Panc1 (cell line): ENCODE results near the gene IL37. TPM values are rescaled to one million over a fixed set of nuclear protein-coding genes. Genes with fewer than 3 reads are reported as not detected.

ENCODE experiments used
- ATAC-seq: fragments of 200-7000 bp; cut with Tn5 transposase; 2 replicates; pipeline ENCODE4 v1.9.1; 2020; ENCODE audit warnings: mild to moderate bottlenecking, moderate library complexity
- BruUV-seq: library from RNA; stranded (reverse); fragments of 400-500 nt; replicated peaks from 2 replicates; lab custom pipeline; 2021; lab: Mats Ljungman, UMichigan
- CTCF ChIA-PET: fragments of 300-600 bp; sonication (Branson Sonifier 250); formaldehyde crosslinking; loops from one replicate; lab custom pipeline; 2022; ENCODE audit warnings: antibody characterized with exemption; lab: Charles Lee
- POLR2A ChIA-PET: fragments of 300-600 bp; sonication (Branson Sonifier 250); formaldehyde crosslinking; loops from one replicate; lab custom pipeline; 2022; ENCODE audit warnings: antibody characterized with exemption; lab: Charles Lee
- DNase-seq: peaks from one replicate; pipeline ENCODE4 v3.0.0-alpha.2; 2010; ENCODE audit warnings: low read depth, low spot score
- H3K27ac ChIP-seq: 2 replicates; pipeline ENCODE4 v1.5.1; 2011; ENCODE audit warnings: mild to moderate bottlenecking, low read length, inconsistent platforms
- H3K27me3 ChIP-seq: fragments of 200-500 bp; sonication (Bioruptor generic); 2 replicates; pipeline ENCODE4 v1.6.0; 2014; ENCODE audit warnings: low read length, inconsistent platforms; ENCODE audit not compliant: control insufficient read depth, insufficient read depth
- H3K36me3 ChIP-seq: fragments of 200-500 bp; sonication (Bioruptor generic); 2 replicates; pipeline ENCODE4 v1.5.1; 2014; ENCODE audit warnings: inconsistent platforms, mild to moderate bottlenecking, low read length, moderate library complexity; ENCODE audit not compliant: control insufficient read depth, insufficient read depth
- H3K4me1 ChIP-seq: 2 replicates; pipeline ENCODE4 v1.5.1; 2011; ENCODE audit warnings: inconsistent platforms, mild to moderate bottlenecking, low read length, moderate library complexity; ENCODE audit not compliant: control insufficient read depth, insufficient read depth
- H3K4me3 ChIP-seq, 2 experiments: 2 replicates each; pipeline ENCODE4 v1.5.1; 2011 to 2012; ENCODE audit warnings: low read depth in 2 of 2, low read length in 2 of 2, mild to moderate bottlenecking in 2 of 2, inconsistent platforms in 1 of 2, moderate library complexity in 1 of 2
- H3K9me3 ChIP-seq: fragments of 200-500 bp; sonication (Bioruptor generic); 2 replicates; pipeline ENCODE4 v1.5.1; 2014; ENCODE audit warnings: low read depth, mild to moderate bottlenecking, inconsistent platforms, low read length, moderate library complexity; ENCODE audit not compliant: control insufficient read depth, insufficient read depth
- POLR2AphosphoS5 ChIP-seq: IDR thresholded peaks from 2 replicates; pipeline ENCODE4 v1.6.1; 2012; ENCODE audit warnings: mild to moderate bottlenecking, low read depth, low read length, moderate library complexity
- SIN3A ChIP-seq: IDR thresholded peaks from 2 replicates; pipeline ENCODE4 v1.6.1; 2012; ENCODE audit warnings: low read depth, mild to moderate bottlenecking, low read length, moderate library complexity, borderline replicate concordance; ENCODE audit not compliant: insufficient read depth
- TCF7L2 ChIP-seq: IDR thresholded peaks from 2 replicates; pipeline ENCODE4 v1.6.1; 2011; ENCODE audit warnings: mild to moderate bottlenecking, low read depth, low read length, inconsistent platforms
- in situ Hi-C: cut with HindIII; loops from 2 replicates; pipeline ENCODE4 v1.10.0; 2016; ENCODE audit warnings: low sequenced_read_pairs, low pct_unique_long_range_greater_than_20kb
- intact Hi-C: fragments of 100-400 bp; cut with micrococcal nuclease; formaldehyde crosslinking; loops from one replicate; pipeline ENCODE4 v1.10.0; 2022; ENCODE audit not compliant: unreplicated experiment
- total RNA-seq: library from RNA; stranded (reverse); gene quantifications from one replicate; pipeline ENCODE4 v1.2.1, GENCODE V29; 2021; ENCODE audit not compliant: unreplicated experiment
- TF ChIP-seq, protein P1 (sequence below): fragments of 450-650 bp; IDR thresholded peaks from 2 replicates; pipeline ENCODE4 v1.5.1; 2017; ENCODE audit warnings: mild to moderate bottlenecking
- TF ChIP-seq, protein P2 (sequence below), 2 experiments: IDR thresholded peaks; 2 replicates each; pipeline ENCODE4 v1.6.1; 2011 to 2012; ENCODE audit warnings: low read depth in 2 of 2, control low read depth in 1 of 2, low read length in 1 of 2, mild to moderate bottlenecking in 1 of 2, moderate library complexity in 1 of 2; ENCODE audit not compliant: insufficient read depth in 1 of 2

Gene IL37
- total RNA-seq, 1 experiment from 2014 or later: not detected

DNA sequence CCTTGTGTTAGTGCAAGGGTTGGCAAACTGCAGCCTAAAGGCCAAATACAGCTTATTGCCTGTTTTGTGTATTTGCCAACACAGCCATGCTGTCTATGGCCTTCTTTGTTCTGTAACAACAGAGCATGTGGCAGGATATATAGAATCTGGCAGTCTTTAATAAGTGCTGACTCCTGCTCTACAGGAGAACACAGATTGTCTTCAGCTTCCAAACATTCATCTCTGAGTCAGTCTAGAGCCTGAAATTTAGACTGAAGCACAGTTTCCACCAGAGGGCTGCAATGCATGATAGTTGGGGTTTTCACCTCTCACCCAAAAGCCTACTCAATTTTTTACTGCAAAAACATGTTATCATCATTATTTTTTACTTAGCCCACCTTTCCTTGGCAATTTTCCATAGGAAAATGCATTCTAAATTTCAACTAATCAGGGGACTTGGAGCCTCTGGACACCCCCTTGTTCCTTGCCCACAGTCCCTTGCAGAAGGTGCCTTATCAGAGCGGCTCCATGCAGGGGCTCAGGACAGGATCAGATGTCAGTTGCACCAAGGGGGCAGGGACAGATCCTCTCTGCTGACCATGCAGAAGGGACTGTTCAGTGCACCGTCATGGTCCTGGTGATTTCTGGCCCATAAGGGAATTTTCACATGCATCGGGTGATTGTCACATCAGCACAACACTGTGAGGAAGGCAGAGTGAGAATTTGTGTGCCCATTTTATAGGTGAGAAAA, 12.4 kb downstream of the IL37 start:
- Histone ChIP-seq H3K36me3 (no peaks in the 10 kb centered on the region), H3K9me3 (no peaks in the 10 kb centered on the region), H3K4me3 (no peak overlapping the region), H3K27ac (no peak overlapping the region), H3K27me3 (peaks cover 3% of the 10 kb centered on the region; the same call in 1 of the 2 replicates), H3K4me1 (no peaks in the 10 kb centered on the region)
- in situ Hi-C loops: no loop called here
- no TSS peak for BruUV-seq
- CTCF ChIA-PET: interaction anchor here (0.5 kb wide), 1 partner anchor 127 kb away, joined by 4 read pairs; no protein-coding TSS in a partner anchor
- TF ChIP-seq, protein P1, sequence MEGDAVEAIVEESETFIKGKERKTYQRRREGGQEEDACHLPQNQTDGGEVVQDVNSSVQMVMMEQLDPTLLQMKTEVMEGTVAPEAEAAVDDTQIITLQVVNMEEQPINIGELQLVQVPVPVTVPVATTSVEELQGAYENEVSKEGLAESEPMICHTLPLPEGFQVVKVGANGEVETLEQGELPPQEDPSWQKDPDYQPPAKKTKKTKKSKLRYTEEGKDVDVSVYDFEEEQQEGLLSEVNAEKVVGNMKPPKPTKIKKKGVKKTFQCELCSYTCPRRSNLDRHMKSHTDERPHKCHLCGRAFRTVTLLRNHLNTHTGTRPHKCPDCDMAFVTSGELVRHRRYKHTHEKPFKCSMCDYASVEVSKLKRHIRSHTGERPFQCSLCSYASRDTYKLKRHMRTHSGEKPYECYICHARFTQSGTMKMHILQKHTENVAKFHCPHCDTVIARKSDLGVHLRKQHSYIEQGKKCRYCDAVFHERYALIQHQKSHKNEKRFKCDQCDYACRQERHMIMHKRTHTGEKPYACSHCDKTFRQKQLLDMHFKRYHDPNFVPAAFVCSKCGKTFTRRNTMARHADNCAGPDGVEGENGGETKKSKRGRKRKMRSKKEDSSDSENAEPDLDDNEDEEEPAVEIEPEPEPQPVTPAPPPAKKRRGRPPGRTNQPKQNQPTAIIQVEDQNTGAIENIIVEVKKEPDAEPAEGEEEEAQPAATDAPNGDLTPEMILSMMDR: no peak
- TF ChIP-seq POLR2AphosphoS5 (no peak), SIN3A (no peak), TCF7L2 (no peak)
- TF ChIP-seq, protein P2, sequence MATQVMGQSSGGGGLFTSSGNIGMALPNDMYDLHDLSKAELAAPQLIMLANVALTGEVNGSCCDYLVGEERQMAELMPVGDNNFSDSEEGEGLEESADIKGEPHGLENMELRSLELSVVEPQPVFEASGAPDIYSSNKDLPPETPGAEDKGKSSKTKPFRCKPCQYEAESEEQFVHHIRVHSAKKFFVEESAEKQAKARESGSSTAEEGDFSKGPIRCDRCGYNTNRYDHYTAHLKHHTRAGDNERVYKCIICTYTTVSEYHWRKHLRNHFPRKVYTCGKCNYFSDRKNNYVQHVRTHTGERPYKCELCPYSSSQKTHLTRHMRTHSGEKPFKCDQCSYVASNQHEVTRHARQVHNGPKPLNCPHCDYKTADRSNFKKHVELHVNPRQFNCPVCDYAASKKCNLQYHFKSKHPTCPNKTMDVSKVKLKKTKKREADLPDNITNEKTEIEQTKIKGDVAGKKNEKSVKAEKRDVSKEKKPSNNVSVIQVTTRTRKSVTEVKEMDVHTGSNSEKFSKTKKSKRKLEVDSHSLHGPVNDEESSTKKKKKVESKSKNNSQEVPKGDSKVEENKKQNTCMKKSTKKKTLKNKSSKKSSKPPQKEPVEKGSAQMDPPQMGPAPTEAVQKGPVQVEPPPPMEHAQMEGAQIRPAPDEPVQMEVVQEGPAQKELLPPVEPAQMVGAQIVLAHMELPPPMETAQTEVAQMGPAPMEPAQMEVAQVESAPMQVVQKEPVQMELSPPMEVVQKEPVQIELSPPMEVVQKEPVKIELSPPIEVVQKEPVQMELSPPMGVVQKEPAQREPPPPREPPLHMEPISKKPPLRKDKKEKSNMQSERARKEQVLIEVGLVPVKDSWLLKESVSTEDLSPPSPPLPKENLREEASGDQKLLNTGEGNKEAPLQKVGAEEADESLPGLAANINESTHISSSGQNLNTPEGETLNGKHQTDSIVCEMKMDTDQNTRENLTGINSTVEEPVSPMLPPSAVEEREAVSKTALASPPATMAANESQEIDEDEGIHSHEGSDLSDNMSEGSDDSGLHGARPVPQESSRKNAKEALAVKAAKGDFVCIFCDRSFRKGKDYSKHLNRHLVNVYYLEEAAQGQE (IDR thresholded peaks at IDR 0.05; ENCODE audit: insufficient read depth in 1 of 2, low read depth in 2 of 2, low read length in 1 of 2): no peak
- intact Hi-C loops: no loop called here
- POLR2A ChIA-PET: no interaction called here
- ATAC-seq (no peak), DNase-seq (no peak)

GRCh38 chr2:112923967-112924338, 13.0 kb downstream of the IL37 start:
- in situ Hi-C loops (no loop called here), intact Hi-C loops (no loop called here)
- ChIA-PET CTCF (no interaction called here), POLR2A (no interaction called here)
- H3K4me3 ChIP-seq: no peak overlapping the region
- H3K27ac ChIP-seq: no peak overlapping the region
- no peaks in the 10 kb centered on the region for H3K36me3 ChIP-seq
- no peaks in the 10 kb centered on the region for H3K9me3 ChIP-seq
- TF ChIP-seq TCF7L2 (no peak), SIN3A (no peak), POLR2AphosphoS5 (no peak)
- TF ChIP-seq, protein P2 (IDR thresholded peaks at IDR 0.05; ENCODE audit: insufficient read depth in 1 of 2, low read depth in 2 of 2, low read length in 1 of 2): no peak
- TF ChIP-seq, protein P1: no peak
- H3K4me1 ChIP-seq: no peaks in the 10 kb centered on the region
- BruUV-seq: no TSS peak
- DNase-seq (no peak), ATAC-seq (no peak)
- H3K27me3 ChIP-seq: peaks cover 3% of the 10 kb centered on the region; the same call in 1 of the 2 replicates
